Bone marrow (tissue), 2 donors: ENCODE data around the gene CHFR.
"Not testable (repeated sequence)": the region's sequence is repeated elsewhere in the genome, so short reads cannot be mapped to it uniquely, and the experiment has no call there.

Experiments used
- DNase-seq, 2 donors: peaks; one replicate each; lab custom pipeline; 2025; lab: John Stamatoyannopoulos, UW

The CHFR gene

DNA sequence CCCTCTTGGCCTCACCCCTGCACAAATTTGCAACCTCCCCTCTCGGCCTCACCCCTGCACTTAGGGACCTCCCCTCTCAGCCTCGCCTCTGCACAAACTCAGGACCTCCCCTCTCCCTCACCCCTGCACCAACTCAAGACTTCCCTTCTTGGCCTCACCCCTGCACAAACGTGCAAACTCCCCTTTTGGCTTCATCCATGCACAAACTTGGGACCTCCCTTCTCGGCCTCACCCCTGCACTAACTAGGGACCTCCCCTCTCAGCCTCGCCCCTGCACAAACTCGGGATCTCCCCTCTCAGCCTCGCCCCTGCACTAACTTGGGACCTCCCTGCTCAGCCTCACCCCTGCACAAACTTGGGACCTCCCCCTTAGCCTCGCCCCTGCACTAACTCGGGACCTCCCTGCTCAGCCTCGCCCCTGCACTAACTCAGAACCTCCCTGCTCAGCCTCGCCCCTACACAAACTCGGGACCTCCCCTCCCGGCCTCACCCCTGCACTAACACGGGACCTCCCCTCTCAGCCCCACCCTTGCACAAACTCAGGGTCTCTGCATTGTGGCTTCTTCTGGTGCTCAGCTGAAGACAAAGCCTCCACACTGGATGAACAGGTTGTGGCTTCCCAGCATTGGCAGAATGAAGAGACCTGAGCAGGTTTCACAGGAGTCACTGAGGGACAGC is 47.7 kb downstream of the CHFR start:
- no peak for DNase-seq

DNA sequence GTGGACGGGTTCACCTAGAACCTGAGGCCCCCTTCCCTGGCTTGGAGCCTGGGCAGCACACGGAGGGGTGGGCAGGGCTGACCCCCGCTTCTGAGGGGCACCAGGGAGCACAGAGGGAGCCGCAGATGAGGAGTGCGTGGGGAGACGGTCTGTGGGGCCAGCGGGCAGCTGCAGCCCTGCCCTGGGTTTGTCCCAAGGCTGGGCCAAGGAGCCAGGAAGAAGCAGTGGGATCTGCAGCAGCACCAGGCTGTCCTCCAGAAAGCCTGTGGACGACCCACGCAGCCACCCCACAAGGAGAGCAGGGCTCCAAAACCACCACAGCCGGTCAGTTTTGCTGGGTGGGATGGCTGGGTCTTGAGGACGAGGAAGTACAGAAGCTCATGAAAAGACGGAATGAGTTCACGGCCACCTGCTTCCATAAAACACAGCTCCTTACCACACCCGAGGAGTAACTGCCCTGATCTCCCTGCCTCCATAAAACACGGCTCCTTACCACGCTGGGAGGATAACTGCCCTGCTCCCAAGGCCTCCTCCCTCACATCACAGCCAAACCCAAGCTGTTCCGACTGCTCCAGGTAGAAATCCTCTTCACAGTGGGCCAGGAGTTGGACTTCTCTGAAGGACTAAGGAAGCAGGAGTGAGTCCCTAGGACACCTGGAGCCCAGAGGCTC is 48.9 kb downstream of the CHFR start:
- no peak for DNase-seq

DNA sequence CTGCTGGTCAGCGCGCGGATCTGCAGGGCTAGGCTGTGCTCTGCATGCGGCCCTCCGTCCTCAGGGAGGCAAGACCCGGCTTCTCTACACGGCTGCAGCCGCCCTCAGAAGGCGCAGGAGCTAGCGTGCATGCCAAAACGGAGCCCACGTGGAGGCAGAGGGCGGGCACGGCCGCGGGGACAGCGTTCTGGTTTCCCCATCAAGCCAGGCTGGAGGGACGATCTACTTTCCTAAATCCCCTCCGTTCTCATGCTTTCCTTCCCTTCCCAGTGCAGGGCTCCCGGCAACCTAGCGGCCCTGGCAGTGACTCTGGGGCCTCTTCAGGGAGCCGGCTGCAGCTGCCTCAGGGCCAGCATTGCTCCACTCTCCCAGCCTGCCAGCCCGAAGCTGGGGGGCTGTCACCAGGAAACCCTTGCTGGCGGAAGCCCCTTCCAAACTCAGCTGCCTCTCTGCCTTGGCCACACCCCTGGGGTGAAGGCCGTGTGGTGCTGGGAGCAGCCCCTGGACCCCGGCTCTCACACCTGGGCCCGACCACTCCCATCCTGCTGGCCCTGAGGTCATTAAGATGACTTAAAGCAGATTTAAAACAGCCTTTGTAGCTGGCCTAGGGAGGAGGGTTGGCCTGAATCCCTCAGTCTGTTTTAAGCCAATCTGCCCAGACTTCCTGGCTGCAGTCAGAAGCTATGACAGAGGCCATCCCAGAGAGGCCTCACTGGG is 49.6 kb downstream of the CHFR start:
- DNase-seq, result no peak

GRCh38 chr12:132836795-132837331 is 50.5 kb downstream of the CHFR start:
- no peak for DNase-seq

- not testable (repeated sequence) for DNase-seq
Measured at GRCh38 chr12:132836230-132836629, 51.2 kb downstream of the CHFR start.

GRCh38 chr12:132835076-132836025 is 52.1 kb downstream of the CHFR start:
- DNase-seq, result no peak

- no peak for DNase-seq
Measured at GRCh38 chr12:132834181-132834711, 53.2 kb downstream of the CHFR start.

DNA sequence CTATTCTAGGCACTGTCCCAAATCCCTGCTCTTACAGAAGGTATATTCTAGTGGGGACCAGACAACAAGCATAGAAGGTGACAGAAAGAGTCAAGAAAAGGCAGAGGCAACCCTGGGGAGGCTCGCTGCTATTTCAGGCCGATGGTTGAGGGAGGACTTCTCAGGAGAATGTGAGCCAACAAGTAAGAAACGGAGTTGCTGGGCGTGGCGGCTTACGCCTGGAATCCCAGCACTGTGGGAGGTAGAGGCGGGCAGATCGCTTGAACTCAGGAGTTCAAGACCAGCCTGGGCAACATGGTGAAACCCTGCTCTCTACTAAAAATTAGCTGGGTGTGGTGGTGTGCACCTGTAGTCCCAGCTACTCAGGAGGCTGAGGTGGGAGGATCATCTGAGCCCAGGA is 54.1 kb downstream of the CHFR start:
- DNase-seq, result no peak

- DNase-seq, result no peak
Measured at GRCh38 chr12:132831771-132832170, 55.6 kb downstream of the CHFR start.

GRCh38 chr12:132828706-132829534 is 58.5 kb downstream of the CHFR start, which contains the start of gene GOLGA3:
GOLGA3 (minus strand) TSS chr12:132828869; CDS start chr12:132822128, 6,741 bp downstream.
- DNase-seq, result peak; percentile 83 to 89

DNA sequence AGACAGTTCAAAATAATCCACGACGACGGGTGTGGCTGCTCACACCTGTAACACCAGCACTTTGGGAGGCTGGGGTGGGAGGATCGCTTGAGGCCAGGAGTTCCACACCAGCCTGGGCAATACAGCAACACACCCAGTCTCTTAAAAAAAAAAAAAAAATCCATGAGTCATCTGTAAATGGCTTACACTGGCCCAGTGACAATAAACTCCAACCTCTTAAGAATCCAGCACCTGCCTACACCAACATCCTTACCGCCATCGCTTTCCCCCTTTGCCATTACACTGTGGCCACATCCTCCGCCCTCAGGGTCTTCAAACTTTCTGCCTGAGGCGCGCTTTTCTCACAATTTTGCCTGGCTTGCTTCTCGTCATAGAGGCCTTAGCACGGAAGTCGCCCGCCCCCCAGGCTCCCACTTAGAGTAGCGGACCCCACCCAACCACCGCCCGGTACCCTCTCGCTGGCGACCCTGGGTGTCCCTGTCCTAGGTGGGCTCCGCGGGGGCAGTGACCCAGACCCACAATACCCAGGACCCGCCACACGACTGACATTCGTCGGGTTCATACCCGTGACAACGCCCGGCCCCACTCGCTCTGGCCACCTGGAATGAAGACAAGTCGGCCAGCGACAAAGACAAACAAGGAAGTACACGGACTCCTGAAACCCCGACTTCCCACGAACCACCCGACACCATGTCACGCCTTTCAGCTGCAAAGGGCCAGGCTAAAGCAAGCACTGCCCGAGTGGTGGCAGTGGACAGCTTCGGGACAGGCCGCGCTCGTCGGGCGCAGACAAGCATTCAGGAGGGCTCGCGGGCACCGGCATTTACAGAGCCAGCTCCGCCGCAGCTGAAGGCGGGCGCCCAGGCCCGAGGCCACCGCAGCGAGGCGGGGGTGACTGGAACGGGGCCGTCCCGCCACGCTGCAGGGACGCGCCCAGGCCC is 59.4 kb downstream of the CHFR start:
- DNase-seq, result peak in 1 of 2 donors; percentile 66

DNA sequence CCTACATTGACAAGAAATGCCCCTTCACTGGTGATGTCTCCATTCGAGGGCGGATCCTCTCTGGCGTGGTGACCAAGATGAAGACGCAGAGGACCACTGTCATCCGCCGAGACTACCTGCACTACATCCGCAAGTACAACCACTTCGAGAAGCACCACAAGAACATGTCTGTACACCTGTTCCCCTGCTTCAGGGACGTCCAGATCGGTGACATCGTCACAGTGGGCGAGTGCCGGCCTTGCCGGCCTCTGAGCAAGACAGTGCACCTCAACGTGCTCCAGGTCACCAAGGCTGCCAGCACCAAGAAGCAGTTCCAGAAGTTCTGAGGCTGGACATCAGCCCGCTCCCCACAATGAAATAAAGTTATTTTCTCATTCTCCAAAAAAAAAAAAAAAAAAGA is 61.5 kb downstream of the CHFR start:
- no peak for DNase-seq

GRCh38 chr12:132825089-132825488 is 62.3 kb downstream of the CHFR start:
- DNase-seq, result no peak

DNA sequence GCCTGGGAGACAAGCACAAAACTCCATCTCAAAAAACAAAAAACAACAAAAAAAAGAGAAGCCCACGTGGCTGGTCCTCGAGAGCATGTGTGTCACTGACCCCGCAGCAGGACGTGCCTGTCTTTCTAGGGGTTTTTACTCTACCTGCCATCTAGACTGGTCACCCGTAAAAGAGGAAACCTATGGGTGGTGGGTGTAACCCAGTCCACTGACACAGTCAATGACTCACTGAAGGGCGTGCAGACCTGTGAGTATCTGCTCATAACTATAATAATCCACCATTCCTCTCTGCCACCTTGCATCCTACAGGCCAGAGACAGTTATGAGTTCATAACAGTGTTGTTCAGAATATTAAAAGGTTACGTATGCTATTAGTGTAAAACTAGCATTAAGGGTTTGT is 63.4 kb downstream of the CHFR start:
- no peak for DNase-seq

DNA sequence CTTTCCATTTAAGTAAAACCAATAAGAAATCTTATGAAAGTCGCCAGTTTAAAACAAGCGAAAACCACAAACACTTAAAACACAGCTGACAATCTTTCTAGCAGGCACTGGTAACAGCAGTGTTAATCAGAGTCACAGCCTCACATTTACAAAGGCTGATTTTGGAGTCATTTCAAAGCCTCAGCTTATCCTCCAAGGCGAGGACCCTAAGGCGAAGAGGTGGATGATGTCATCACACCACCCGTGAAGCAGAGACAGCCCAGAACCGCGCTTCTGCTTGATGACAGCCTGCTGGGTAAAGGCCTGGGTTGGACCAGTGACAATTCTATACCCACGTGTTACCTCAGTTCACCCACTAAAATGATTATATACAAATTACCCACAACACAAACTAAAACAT is 68.8 kb downstream of the CHFR start:
- DNase-seq, result no peak

GRCh38 chr12:132814232-132814631 is 73.2 kb downstream of the CHFR start:
- no peak for DNase-seq

GRCh38 chr12:132813443-132813842 is 74.0 kb downstream of the CHFR start:
- DNase-seq, result no peak

- no peak for DNase-seq
Measured at GRCh38 chr12:132812631-132813305, 74.6 kb downstream of the CHFR start.

- DNase-seq, result not testable (repeated sequence)
Measured at GRCh38 chr12:132809391-132809790, 78.0 kb downstream of the CHFR start.
